ENCODE data around the gene PRRG4. TPM values are rescaled to one million over a fixed set of nuclear protein-coding genes. Genes with fewer than 3 reads are reported as not detected.

The PRRG4 gene
- total RNA-seq, 1 experiment from 2014 or later, result 1.2 TPM

GRCh38 chr11:32858731-32859130 is 29.0 kb downstream of the PRRG4 start:
- Histone ChIP-seq H2BK5ac (ENCODE audit: insufficient read length, low read length) (no peak overlapping the region), H4K8ac (replicated peaks; ENCODE audit: insufficient read length, low read depth, low read length) (no peak overlapping the region), H2AK5ac (ENCODE audit: insufficient read length, low read length) (no peak overlapping the region), H3K27ac (ENCODE audit: insufficient read length, low read depth, low read length) (no peak overlapping the region), H3K4me1 (ENCODE audit: insufficient read depth, low read length) (no peaks in the 10 kb centered on the region), H4K91ac (ENCODE audit: insufficient read length, low read depth, low read length) (no peak overlapping the region), H3K14ac (ENCODE audit: insufficient read depth, low read length) (no peak overlapping the region), H2BK120ac (ENCODE audit: low read depth, low read length, poor library complexity, severe bottlenecking) (no peak overlapping the region), H3K4ac (ENCODE audit: low read depth, low read length) (no peak overlapping the region), H2BK15ac (ENCODE audit: low read depth, low read length) (no peak overlapping the region), H2BK20ac (ENCODE audit: low read depth, low read length, poor library complexity, severe bottlenecking) (no peak overlapping the region), H3K18ac (ENCODE audit: insufficient read length, low read depth, low read length) (no peak overlapping the region), H3K79me1 (ENCODE audit: insufficient read depth, low read depth, low read length, poor library complexity, severe bottlenecking) (no peaks in the 10 kb centered on the region), H2AFZ (ENCODE audit: low read length) (no peak overlapping the region), H4K20me1 (ENCODE audit: control insufficient read depth, insufficient read depth, insufficient read length) (no peaks in the 10 kb centered on the region), H3K9ac (ENCODE audit: extremely low read depth, insufficient read length, low read length) (no peak overlapping the region), H3K9me3 (ENCODE audit: control insufficient read depth, low read depth, low read length) (no peaks in the 10 kb centered on the region), H3K27me3 (ENCODE audit: insufficient read depth, low read length) (no peaks in the 10 kb centered on the region), H3K4me2 (ENCODE audit: insufficient read depth, insufficient read length, low read length) (no peak overlapping the region), H3T11ph (ENCODE audit: low read length) (no peak overlapping the region), H3K23ac (ENCODE audit: insufficient read length, low read depth, low read length) (no peak overlapping the region), H3K56ac (ENCODE audit: insufficient read length, low read depth, low read length) (no peak overlapping the region), H2BK12ac (ENCODE audit: insufficient read length, low read depth, low read length) (no peak overlapping the region), H3K79me2 (ENCODE audit: insufficient read depth, low read length) (no peaks in the 10 kb centered on the region), H3K23me2 (ENCODE audit: insufficient read length, low read depth, low read length, poor library complexity, severe bottlenecking) (no peaks in the 10 kb centered on the region), H4K5ac (ENCODE audit: insufficient read length, low read depth, low read length) (no peak overlapping the region)
- Mint-ChIP-seq H3K4me3 (no peak overlapping the region), H3K36me3 (ENCODE audit: insufficient read depth in 1 of 3, low read depth in 3 of 3) (peaks cover 0 to 1% (median 0%) of the 10 kb centered on the region in 3 experiments; a peak in 1 of 7 replicates), H3K4me1 (no peaks in the 10 kb centered on the region), H3K9me3 (no peaks in the 10 kb centered on the region), H3K27ac (no peak overlapping the region), H3K27me3 (ENCODE audit: low read depth) (no peaks in the 10 kb centered on the region)
- no CpG with 5 or more reads among the region's 1 CpG for WGBS (ENCODE audit: extremely low coverage, insufficient read length, low lambda C conversion rate)
- no peak for DNase-seq
- peak; percentile 49 for TF ChIP-seq CTCF (conservative IDR thresholded peaks at IDR 0.05)

Measured in H9 (cell line).